NT2/D1 (cell line): Measurements from ENCODE around the gene RANBP17.

Source experiments
- SUZ12 ChIP-seq: IDR thresholded peaks from 2 replicates; pipeline ENCODE4 v1.6.1; 2011; ENCODE audit not compliant: insufficient read length, insufficient read depth; ENCODE audit errors: extremely low read depth
- YY1 ChIP-seq: IDR thresholded peaks from 2 replicates; pipeline ENCODE4 v1.6.1; 2011; ENCODE audit not compliant: insufficient read length, insufficient read depth
- ZNF274 ChIP-seq: IDR thresholded peaks from 2 replicates; pipeline ENCODE4 v1.6.1; 2011; ENCODE audit warnings: mild to moderate bottlenecking, low read depth, low read length

DNA sequence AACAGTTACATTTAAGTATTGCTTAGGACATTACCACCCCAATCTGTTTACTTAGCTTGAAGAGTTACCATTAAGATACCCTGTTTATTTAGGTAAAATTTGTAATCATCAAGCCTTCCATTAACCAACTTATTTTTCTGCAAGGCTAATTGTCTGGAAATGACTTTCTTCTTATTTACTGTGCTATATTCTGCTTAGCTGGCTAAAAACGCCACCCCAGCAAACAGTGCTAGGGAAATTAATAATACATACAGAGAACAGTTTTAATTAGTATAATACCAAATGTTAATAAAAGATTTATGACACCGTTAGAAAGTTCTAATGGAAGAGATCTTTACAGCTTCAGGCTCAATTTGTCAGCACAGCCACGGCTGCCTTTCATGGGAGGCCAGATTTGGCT is 461.2 kb downstream of the RANBP17 start:
- TF ChIP-seq YY1 (no peak), ZNF274 (no peak), SUZ12 (no peak)
